Eye (tissue), 1 donor: ENCODE results near the gene AEN.
"Not testable (repeated sequence)": the region's sequence is repeated elsewhere in the genome, so short reads cannot be mapped to it uniquely, and the experiment has no call there.

Experiments
- DNase-seq: peaks from one replicate; pipeline ENCODE4 v3.0.0-alpha.2; 2015

AEN gene

DNA sequence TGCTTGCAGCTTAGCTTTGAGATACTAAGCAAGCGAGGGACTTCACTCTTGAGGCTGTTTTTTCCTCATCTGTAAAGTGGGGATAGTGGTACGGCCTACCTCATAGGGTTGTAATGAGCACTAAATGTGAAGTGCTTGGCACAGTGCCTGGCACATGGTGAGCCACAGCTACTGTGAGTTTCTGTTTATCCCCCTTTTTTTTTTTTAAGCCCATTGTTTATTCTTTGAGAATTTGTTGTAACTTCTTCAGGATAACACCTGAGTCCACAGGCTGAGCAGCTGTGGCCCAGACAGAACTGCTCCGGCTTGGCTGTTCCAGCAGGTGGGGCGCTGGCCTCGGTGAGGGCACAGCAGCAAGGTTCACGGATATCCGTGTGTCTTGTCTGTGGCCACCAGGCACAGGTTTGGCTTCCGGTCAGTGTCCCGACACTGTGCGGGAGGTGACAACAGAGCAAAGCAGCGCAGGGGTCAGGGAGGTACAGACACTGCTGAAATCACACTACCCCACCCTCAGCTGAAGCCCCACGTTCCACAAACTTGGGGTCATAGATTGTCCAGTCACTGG lies 10.4 kb downstream of the AEN start:
- no peak for DNase-seq

DNA sequence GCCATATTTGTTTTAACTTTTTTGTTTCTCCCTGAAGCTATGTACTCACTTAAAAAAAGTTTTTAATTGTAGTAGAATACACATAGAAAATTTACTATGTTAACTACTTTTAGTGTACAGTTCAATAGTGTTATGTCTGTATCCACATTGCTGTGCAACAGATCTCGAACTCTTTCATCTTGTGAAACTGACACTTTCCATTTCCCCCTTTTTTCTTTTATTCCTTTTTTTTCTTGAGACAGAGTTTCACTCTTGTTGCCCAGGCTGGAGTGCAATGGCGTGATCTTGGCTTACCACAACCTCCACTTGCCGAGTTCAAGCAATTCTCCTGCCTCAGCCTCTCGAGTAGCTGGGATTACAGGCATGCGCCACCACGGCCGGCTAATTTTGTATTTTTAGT lies 11.7 kb downstream of the AEN start:
- not testable (repeated sequence) for DNase-seq

DNA sequence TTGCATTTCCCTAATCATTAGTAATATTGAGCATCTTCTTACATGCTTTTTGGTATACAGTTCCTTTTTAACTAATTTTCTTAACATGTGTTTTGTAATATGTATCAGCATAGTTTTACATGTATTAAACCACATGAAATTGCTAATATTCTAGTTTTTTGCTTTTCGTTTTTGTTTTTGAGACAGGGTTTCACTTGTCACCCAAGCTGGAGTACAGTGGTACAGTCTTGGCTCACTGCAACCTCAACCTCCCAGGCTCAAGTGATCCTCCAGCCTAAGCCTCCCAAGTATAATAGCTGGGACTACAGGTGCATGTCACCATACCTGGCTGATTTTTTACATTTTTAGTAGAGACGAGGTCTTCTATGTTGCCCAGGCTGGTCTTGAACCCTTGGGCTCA lies 13.3 kb downstream of the AEN start:
- DNase-seq, result no peak

DNA sequence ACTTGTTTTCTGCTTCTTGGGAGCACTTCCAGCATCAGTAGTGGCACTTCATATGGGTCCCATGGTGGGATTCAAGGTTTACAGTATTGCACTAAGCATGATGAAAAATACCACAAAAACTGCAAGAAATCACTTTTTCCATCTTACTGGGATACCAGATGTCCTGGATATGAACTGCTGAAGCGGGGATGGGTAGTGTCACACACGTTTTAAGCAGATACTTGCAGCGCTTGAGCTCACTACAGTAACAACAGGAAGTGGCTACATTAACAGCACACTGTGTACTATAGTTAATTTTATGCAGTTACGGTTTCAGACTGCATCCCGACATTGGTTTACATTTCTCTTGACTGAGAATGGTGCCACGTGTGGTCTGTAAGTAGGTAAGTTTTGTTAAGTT lies 14.2 kb downstream of the AEN start:
- no peak for DNase-seq

DNA sequence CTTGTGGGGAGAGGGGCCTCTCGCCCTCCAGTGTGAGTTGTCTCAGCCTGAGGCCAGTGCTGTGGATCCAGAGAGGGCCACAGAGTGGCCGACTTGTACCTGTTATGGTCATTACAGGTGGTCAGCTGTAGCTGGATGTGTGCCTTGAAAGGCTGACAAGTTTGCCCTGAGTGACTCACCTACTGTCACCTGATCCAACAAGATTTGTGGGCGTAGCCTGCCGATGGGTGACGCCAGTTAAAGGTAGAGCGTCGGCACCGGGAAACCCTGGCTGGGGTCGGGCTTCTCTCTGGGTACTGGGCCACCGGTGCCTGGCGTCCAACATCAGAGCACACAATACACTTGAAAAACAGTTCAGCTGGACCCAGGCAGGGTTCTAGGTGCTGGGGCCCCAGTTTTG lies 14.9 kb downstream of the AEN start:
- DNase-seq, result no peak

DNA sequence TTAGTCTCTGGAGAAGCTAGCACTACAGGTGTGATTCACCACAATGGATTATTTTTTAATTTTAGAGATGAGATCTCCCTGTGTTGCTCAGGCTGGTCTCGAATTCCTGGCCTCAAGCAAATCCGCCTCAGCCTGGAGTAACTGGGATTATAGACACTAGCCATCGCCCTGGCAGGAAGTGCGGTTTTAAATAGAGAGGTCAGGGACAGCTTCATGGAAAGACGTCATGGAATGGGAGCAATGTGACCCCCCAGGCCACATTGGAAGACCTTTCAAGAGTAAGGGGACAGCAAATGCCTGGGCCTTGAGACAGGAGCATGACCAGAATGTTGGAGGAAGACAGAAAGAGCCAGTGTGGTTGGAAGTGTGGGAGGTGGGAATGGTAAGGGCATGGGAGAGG lies 15.5 kb downstream of the AEN start:
- DNase-seq, result no peak

DNA sequence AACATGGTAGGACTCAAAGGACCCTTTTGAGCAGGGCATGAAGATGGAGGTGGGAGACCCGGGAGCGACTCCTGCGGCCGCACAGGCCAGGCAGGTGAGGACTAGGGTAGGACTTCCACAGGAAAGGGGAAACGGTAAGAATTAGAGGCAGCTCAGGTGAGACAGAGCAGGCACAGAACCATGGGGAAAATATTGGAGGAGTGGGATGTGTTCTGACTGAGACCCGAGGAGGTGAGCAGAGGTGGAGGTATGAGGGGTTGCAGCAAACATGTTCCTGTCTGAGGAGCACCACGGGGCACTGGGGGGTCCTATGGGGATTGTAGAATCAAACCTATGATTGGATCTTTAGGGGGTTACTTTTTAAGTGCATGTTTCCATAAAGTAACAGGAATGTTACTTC lies 16.3 kb downstream of the AEN start:
- DNase-seq, result no peak

DNA sequence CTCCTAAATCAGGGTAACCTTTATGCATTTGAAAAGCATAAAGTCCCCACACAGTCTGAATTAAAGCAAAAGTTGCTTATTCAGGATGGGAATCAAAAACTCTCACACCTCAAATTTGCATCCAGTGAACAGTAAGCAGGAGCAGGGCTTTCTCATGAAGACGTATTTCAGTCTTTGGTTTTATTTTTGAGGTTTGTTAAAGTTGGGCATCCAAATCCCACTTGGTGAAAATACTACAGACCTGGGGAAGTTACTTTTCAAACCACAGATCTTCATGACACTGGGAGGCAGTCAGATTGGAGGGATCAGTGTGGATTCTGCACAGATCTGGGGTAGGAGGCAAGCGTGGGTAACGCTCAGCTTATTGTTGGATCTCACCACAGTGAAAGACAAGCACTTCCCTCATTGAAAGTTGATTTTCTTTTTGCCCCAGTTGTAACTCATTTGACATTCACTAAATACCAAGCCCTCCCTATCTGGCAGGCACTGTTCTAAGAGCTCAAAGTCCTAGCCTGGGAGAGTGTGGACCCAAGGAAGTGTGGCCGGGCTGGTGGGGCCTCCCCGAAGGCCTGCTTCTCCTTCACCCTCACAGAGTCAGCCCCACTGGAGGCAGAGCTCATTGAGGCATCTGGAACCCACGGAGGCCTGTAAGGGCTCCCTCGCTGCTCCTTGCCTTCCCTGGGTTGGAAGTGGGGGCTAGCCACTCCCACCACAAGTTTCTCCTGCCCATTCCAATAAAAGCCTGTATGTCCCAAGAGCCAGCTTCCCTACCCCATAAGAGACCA lies 16.9 kb downstream of the AEN start:
- no peak for DNase-seq

DNA sequence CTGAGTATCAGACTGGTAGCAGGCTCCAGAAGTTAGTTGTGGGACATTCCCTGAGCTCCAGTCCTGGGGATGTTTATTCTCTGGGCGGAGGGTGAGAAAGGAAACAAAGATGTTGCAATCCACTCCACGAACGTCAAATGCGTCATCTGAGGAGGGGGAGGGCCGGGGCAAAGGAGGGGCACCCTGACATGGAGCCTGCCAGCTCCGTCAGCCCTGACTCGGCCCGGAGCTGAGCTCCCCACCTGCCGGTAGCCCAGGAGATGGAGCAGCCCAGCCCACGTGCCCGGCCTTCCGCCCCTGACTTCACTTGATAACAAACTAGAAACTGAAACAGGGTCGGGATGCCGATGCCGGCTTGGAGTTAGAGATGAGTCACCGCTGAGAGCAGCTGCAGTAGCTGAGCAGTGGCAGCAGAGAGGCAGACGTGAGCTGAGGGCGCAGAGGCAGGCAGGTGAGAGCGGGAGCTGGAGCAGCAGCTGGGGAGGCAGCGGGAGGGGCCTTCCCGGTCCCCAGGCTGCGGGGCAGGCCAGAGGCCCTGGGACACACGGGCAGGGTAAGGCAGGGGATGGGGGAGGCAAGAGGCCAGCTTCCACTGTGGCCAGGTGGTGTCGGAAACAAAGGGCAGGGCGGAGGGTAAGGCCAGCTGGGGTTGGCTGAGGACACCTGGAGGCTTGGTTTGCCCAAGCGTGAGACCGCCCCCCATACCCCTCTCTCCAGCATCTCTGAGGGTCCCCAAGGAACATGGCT lies 17.7 kb downstream of the AEN start, which contains the start of gene ISG20:
Gene ISG20, plus strand, starts transcription at position 391 of the 747 bp plus-strand sequence. Its CDS starts 351 bp downstream, at position 742.
- peak; percentile 77 for DNase-seq

DNA sequence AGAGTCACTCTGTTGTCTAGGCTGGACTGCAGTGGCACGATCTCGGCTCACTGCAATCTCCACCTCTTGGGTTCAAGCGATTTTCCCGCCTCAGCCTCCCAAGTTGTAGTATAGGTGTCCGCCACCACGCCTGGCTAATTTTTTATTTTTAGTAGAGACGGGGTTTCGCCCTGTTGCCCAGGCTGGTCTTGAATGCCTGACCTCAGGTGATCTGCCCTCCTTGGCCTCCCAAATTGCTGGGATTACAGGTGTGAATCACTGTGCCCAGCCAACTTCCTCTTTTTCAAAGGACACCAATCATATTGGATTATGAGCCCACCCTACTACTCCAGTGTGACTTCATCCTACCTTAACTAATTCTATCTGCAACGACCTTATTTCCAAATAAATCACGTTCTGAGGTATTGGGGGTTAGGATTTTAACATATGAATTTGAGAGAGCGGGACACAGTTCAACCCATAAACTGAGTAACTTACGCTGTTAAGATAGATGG lies 20.9 kb downstream of the AEN start:
- no peak for DNase-seq

DNA sequence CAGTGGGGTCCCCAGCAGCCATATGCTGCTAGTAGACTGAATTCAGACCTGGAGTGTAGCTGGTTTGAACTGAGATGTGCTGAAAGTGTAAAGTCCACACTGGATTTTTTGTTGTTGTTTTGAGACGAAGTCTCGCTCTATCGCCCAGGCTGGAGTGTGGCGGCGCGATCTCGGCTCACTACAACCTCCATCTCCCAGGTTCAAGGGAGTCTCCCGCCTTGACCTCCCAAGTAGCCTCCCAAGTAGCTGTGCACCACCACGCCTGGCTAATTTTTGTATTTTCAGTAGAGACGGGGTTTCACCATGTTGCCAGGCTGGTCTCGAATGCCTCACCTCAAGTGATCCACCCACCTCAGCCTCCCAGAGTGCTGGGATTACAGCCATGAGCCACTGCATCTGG lies 21.4 kb downstream of the AEN start:
- not testable (repeated sequence) for DNase-seq

DNA sequence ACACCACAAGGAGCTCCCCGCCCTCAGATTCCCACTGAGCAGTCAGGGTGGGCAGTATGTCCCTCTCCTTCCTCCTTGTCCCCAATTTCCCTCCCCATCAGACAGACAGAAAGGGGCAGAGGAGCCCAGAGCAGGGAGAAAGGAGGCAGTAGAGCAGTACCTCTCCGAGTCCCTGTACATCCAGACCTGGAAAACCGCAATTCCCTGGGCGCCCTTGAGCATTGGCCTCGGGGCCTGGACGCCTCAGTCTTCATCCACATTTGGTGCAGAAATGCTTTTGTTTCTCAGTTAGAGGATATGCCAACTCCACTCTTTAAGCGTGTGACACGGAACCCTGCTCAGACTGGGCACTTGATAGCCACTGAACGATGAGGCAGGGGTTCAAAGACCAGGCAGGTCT lies 23.6 kb downstream of the AEN start:
- no peak for DNase-seq

DNA sequence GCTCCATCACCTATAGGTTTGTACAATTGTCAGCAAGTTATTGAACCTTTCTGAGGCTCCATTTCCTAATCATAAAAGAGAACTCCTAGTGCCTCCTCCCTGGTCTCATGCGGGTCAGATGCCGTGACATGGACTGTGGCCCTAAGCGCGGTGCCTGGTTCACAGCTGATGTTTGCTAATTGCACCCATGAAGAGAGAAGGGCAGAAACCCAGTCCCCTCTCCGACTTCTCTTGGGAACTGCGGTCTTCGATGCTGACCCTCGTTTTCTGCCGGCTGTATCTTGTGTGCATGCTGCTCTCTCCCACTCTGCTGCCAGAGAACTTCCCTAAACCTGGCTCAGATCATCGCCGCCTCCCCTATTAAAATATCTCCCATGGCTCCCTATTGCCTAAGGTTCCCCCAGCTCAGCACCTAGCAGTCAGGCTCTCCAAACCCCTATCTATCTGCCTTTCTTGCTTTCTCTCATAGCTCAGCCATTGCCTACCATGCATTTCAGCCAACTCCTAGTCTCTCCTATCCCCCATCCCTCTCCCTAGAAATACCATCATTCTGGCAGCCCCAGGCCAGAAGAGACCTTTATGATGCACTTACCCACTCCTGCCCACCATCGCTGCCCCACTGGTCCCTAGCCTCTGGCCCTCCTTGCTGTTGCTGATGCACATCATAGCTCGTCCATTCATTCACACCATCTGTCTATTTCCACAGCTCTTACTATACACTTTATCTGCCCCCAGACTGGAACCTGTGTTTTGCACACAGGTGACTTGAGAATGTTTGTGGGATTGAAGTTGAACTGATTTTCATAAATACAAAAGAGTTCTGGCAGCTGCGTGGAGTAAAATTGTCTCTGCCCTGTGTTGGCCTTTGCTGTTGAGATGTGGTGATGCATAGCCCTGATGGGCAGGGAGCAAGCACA lies 24.3 kb downstream of the AEN start:
- DNase-seq, result no peak

DNA sequence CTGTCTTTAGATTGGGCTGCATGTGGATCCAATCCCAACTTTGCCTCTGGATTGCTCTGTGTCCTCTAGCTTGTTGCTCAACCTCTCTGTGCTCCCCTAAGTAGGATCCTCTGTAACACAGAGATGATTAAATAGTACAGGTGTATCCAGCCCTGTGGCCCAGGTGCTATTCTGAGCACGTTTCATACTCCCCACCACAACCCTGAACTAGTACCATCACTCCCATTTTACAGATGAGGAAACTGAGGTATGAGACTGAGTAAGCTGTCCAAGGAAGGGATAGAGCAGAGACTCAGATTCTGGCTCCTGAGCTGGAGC lies 24.9 kb downstream of the AEN start:
- no peak for DNase-seq

DNA sequence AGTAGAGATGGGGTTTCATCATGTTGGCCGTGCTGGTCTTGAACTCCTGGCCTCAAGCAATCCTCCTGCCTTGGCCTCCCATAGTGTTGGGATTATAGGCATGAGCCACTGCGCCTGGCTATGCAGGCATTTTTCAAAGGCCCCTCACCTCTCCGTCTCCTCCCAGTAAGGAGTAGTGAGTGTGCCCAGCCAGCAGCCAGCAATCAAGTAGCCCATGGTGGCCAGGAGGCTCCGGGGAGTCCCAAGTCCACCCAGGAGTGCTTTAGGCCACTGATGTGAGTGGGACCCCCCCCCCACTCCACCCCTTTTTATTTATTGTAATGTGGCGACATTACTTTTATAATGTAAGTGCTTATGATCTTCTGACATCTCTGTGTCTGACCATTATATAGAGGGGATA lies 25.8 kb downstream of the AEN start:
- no peak for DNase-seq

DNA sequence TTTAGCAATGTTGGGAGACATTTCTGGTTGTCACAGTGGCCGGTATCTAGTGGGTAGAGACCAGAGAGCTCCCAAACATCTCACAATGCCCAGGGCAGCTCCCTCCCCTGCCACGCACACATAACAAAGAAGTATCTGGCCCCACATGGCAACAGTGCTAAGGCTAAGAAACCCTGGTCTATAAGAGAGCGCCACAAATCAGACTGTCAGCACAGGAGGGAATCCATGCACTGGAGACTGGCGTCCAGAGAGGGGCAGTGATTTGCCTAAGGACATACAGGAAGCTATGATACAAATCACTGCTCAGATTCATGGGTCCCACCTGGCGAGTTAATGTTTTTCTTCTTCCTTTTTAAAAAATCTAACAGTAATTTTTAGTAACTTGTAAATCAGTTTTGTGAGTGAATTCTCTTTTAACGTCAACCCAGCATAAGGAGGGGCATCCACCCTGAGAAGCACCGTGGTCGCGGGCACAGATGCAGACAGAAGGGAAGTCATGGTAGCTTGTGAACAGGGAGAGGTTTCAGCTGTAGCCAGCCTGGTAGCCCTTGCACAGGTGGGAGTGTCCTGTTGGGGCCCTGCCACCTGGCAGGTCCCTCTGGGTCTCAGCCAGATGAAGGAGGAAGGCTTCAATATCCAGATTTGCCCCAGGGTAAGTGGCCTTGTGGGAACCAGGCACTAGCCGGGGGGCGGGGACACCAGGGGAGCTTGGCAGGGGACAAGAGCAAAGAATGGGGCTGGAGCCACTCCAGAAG lies 26.4 kb downstream of the AEN start:
- DNase-seq, result no peak

DNA sequence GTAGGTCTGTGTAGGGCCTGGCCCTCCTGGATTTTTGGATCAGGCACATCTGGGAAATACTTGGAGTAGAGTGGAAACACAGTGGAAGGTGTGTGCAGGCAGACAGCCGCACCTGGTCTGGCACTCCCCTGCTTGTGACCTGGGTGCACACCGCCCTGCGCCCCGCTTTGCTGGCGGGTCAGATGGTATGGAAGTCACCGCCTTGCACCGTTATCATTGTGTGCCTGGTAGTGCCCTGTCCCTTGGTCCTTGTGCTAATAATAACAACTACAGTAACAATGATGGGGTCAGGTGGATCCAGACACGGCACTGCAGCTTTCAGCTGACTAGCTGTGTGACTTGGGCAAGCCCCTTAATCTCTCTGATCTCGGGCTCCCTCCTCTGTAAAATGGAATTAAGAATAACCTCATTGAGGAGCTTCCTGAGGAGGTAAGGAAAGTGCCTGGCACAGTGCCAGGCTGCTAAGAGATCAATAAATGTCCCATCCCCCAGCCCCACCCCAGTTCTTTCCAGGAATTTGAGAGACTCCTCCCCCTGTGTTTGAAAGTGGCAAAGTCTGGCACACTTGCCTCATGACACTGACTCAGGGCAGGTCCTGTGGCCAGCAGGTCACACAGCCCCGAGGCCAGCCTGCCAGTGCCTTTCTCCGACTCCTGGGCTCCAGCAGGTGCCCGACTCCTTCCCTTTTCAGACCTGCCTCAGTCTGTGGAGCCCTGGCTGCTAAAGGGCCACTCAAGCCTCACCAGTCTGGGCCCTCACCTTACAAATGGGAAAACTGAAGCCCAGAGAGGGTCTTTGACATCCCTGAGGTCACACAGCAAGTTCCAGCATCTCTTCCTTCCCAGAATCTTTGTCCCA lies 27.4 kb downstream of the AEN start:
- DNase-seq, result no peak

DNA sequence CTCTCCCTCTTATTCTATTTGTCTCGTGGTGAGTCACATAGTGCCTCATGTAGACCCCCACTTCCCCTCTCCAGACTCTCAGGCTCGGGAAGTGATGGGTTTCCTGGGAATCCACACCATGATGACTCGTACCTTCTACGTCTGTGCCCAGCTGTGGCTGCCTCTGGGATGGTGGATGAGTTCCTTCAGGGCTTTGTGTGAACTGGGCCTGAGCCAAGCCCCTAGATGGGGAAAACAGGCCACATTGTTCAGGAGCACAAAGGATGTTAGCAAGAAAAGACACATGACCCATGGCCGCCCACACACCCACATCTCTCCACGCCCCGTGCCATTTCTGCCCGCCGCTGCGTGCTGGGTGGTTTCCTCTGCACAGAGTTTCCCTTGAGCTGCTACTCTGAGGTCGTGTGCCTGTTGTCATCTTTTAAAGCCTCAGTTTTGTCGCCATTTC lies 28.2 kb downstream of the AEN start:
- DNase-seq, result peak; percentile 15

DNA sequence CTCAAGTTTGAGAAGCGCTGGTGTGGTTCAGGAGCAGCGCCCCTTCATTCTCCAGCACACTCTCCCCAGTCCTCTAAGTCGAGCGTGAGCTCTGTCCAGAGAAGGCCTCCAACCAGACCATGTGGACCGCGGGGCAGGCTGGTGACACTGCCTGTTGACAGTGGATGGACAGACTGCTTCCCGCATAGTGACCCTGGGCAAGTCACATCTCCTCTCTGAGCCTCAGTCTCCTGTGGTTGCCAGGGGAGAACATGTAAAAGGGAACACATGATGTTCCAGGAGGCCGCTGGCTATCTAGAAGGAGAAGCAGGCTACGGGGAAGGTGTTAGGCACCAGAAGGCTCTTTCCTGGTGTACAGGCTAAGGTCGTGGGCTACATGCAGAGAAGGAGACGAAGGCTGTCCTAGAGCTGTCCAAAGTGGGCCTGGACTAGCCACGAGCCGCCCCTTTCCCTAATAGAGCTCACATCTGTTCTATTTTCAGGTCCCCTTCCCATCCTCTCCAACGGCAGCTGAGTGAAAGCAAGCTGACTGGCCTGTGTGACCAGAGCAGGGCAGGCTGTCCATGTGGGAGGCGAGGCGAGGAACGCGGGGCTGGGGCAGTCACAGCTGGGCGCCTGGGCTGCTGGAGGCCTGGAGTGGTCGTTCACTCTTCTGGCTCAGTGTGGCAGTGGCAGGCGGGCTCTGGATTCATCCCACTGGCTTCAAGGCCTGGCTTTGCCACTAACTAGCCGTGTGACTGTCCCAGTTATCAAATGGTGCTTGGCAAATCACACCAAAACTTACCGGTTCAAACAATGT lies 28.8 kb downstream of the AEN start:
- DNase-seq, result no peak

DNA sequence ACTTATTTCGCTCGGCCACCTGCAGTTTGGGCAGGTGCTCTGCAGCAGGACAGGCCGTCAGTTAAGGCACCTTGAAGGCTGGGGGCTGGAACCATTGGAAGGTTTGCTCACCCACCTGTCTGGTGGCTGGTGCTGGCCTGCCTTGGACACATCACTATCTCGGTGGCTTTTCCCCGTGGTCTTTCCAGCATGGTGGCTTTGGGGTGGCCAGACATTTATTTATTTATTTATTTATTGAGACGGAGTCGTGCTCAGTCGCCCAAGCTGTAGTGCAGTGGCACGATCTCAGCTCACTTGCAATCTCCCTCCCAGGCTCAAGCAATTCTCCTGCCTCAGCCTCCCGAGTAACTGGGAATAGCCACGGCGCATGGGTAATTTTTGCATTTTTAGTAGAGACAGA lies 29.4 kb downstream of the AEN start:
- DNase-seq, result no peak
